Keratinocyte (primary cell): ENCODE results near the gene ELP4. TPM values are rescaled to one million over a fixed set of nuclear protein-coding genes. Genes with fewer than 3 reads are reported as not detected.

Experiments
- DNase-seq: peaks from one replicate; pipeline ENCODE4 v3.0.0-alpha.2; 2011; ENCODE audit warnings: low read depth, missing footprints, low spot score
- FAIRE-seq: peaks from 2 replicates; lab custom pipeline; 2011; peaks lifted over from hg19 to GRCh38; lab: Jason Lieb, UNC
- H2AFZ ChIP-seq: 2 replicates; pipeline ENCODE4 v1.6.0; 2012; ENCODE audit warnings: low read length, control low read depth, inconsistent platforms; ENCODE audit not compliant: control insufficient read depth
- H3K27ac ChIP-seq: 2 replicates; pipeline ENCODE4 v1.5.1; 2011; ENCODE audit warnings: low read length; ENCODE audit not compliant: control insufficient read depth, insufficient read depth
- H3K27me3 ChIP-seq: 3 replicates; pipeline ENCODE4 v1.6.0; 2011; ENCODE audit warnings: low read length; ENCODE audit not compliant: control insufficient read depth, insufficient read depth; ENCODE audit errors: extremely low read depth
- H3K36me3 ChIP-seq, 2 experiments: 2 replicates in 1 of 2; 3 replicates in 1 of 2; pipeline ENCODE4 v1.5.1; 2011; ENCODE audit warnings: low read length in 2 of 2, mild to moderate bottlenecking in 1 of 2; ENCODE audit not compliant: control insufficient read depth in 2 of 2, insufficient read depth in 2 of 2; ENCODE audit errors: extremely low read depth in 1 of 2
- H3K4me1 ChIP-seq: 3 replicates; pipeline ENCODE4 v1.5.1; 2011; ENCODE audit warnings: low read length; ENCODE audit not compliant: control insufficient read depth, insufficient read depth; ENCODE audit errors: extremely low read depth
- H3K4me2 ChIP-seq: 3 replicates; pipeline ENCODE4 v1.6.0; 2011; ENCODE audit warnings: low read depth, low read length; ENCODE audit not compliant: control insufficient read depth, insufficient read depth; ENCODE audit errors: extremely low read depth
- H3K4me3 ChIP-seq, 3 experiments: fragments of 200-600 bp in 1 of 3; sonication (generic) in 1 of 3; 2 replicates in 2 of 3; 3 replicates in 1 of 3; pipeline ENCODE4 v1.5.1; 2011 to 2016; ENCODE audit warnings: low read length in 3 of 3, mild to moderate bottlenecking in 3 of 3, control low read depth in 2 of 3, inconsistent platforms in 1 of 3, low read depth in 1 of 3, mixed read lengths in 1 of 3, mixed run types in 1 of 3, moderate library complexity in 1 of 3; ENCODE audit not compliant: control insufficient read depth in 2 of 3, insufficient read depth in 2 of 3; ENCODE audit errors: extremely low read depth in 1 of 3
- H3K79me2 ChIP-seq: 2 replicates; pipeline ENCODE4 v1.6.0; 2012; ENCODE audit warnings: low read length; ENCODE audit not compliant: control insufficient read depth, insufficient read depth
- H3K9ac ChIP-seq: 3 replicates; pipeline ENCODE4 v1.6.0; 2011; ENCODE audit warnings: low read length; ENCODE audit not compliant: control insufficient read depth, insufficient read depth; ENCODE audit errors: extremely low read depth
- H3K9me1 ChIP-seq: 3 replicates; pipeline ENCODE4 v1.6.0; 2011; ENCODE audit warnings: low read length; ENCODE audit not compliant: control insufficient read depth, insufficient read depth; ENCODE audit errors: extremely low read depth
- H3K9me3 ChIP-seq: 2 replicates; pipeline ENCODE4 v1.5.1; 2012; ENCODE audit warnings: low read depth, low read length; ENCODE audit not compliant: control insufficient read depth
- H4K20me1 ChIP-seq: 3 replicates; pipeline ENCODE4 v1.6.0; 2011; ENCODE audit warnings: low read length; ENCODE audit not compliant: control insufficient read depth, insufficient read depth; ENCODE audit errors: extremely low read depth
- EZH2 ChIP-seq: IDR thresholded peaks from one replicate; pipeline ENCODE4 v1.6.1; 2012; ENCODE audit warnings: inconsistent platforms, mild to moderate bottlenecking, low read length, moderate library complexity
- dilution Hi-C: fragments of 300-500 bp; cut with MboI; formaldehyde crosslinking; loops from one replicate; pipeline ENCODE4 v1.7.0; 2020; ENCODE audit warnings: low sequenced_read_pairs; ENCODE audit not compliant: extremely low pct_ligation_motif_present
- polyA plus RNA-seq, 5 experiments: library from polyadenylated mRNA; depleted of rRNA in 3 of 5; stranded (reverse) in 3 of 5; stranded (forward) in 1 of 5; unstranded in 1 of 5; fragments of >200 nt; gene quantifications; 1 replicate in 1 of 5; 2 replicates in 3 of 5; 3 replicates in 1 of 5; pipeline versions ENCODE4 v1.2.1 to v1.2.3, GENCODE V29; 2011 to 2012; ENCODE audit warnings: missing spikeins in 2 of 5, low read depth in 1 of 5, low replicate concordance in 1 of 5
- TF ChIP-seq, protein P1 (sequence below), 3 experiments: IDR thresholded peaks in 1 of 3; conservative IDR thresholded peaks in 1 of 3; optimal IDR thresholded peaks in 1 of 3; 2 replicates in 2 of 3; 3 replicates in 1 of 3; pipeline versions ENCODE3 to v1.5.1; 2011; ENCODE audit warnings: low read length in 3 of 3, mild to moderate bottlenecking in 3 of 3, moderate library complexity in 2 of 3, control low read depth in 1 of 3, inconsistent platforms in 1 of 3; ENCODE audit not compliant: insufficient read depth in 2 of 3; ENCODE audit errors: extremely low read depth in 1 of 3

ELP4 gene
- polyA plus RNA-seq, 1 donor (not counting 4 experiments of a cell fraction or from before 2014, with no cell fraction given) = 29.6 TPM

DNA sequence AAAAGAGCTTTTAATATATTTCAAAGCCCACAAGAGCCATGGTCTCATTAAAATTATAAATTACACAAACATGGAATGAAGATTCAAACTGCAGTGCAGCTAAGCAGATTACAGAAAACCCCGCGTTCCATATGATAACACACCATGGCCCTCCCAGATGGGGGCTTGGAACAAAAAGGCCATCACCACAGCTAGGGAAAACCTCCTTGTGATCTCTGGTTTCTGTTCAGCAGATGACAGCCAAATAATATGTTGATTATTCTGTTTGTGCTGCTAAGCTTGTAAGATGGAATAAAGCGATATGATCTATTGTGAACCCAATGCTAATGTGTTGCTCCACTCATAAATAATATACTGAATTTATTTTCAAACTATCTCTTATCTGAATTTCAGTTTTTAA lies 28.6 kb upstream of the ELP4 start:
- no peak for FAIRE-seq

DNA sequence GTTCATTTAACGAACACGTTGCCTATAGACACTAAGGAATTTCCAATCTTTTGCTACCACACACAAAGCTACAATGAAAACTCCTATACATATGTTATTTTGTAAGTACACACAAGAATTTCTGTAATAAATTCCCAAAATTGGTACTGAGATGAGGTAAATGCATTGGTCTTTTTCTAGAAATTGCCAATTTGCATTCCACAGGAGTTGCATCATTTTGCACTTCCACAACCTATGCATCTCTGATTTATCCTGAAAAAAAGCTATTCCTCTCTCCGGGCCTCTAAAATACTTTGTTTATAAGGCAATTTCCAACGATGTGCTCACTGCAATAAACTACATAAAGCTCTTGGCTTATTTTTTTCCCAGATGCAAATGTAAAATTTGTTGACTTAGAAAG lies 25.1 kb upstream of the ELP4 start:
- peaks cover 2% of the 10 kb centered on the region for H3K79me2 ChIP-seq
- no peak for FAIRE-seq
- no peaks in the 10 kb centered on the region for H3K9me3 ChIP-seq

More for the DNA sequence above, 28.6 kb upstream of the ELP4 start:
- H3K4me2 ChIP-seq = no peak overlapping the region
- H2AFZ ChIP-seq = no peak overlapping the region
- dilution Hi-C loops = no loop called here
- no peaks in the 10 kb centered on the region for H3K27me3 ChIP-seq
- no peak for DNase-seq
- H3K9me3 ChIP-seq = no peaks in the 10 kb centered on the region
- H3K27ac ChIP-seq = no peak overlapping the region
- H3K4me1 ChIP-seq = no peaks in the 10 kb centered on the region
- H3K9ac ChIP-seq = no peak overlapping the region
- no peaks in the 10 kb centered on the region for H3K36me3 ChIP-seq
- no peaks in the 10 kb centered on the region for H3K9me1 ChIP-seq
- H3K4me3 ChIP-seq = no peak overlapping the region
- TF ChIP-seq EZH2 = no peak
- TF ChIP-seq, protein P1, sequence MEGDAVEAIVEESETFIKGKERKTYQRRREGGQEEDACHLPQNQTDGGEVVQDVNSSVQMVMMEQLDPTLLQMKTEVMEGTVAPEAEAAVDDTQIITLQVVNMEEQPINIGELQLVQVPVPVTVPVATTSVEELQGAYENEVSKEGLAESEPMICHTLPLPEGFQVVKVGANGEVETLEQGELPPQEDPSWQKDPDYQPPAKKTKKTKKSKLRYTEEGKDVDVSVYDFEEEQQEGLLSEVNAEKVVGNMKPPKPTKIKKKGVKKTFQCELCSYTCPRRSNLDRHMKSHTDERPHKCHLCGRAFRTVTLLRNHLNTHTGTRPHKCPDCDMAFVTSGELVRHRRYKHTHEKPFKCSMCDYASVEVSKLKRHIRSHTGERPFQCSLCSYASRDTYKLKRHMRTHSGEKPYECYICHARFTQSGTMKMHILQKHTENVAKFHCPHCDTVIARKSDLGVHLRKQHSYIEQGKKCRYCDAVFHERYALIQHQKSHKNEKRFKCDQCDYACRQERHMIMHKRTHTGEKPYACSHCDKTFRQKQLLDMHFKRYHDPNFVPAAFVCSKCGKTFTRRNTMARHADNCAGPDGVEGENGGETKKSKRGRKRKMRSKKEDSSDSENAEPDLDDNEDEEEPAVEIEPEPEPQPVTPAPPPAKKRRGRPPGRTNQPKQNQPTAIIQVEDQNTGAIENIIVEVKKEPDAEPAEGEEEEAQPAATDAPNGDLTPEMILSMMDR (optimal IDR thresholded peaks at IDR 0.05 in 1 of 3, IDR thresholded peaks at IDR 0.05 in 1 of 3, conservative IDR thresholded peaks at IDR 0.05 in 1 of 3; ENCODE audit: extremely low read depth in 1 of 3, insufficient read depth in 2 of 3, low read length in 3 of 3) = no peak
- peaks cover 2% of the 10 kb centered on the region for H3K79me2 ChIP-seq
- H4K20me1 ChIP-seq = peaks cover 3% of the 10 kb centered on the region

More for the DNA sequence above, 25.1 kb upstream of the ELP4 start:
- no peak overlapping the region for H3K27ac ChIP-seq
- no peak overlapping the region for H3K9ac ChIP-seq
- no peak overlapping the region for H3K4me3 ChIP-seq
- no peaks in the 10 kb centered on the region for H4K20me1 ChIP-seq
- H3K36me3 ChIP-seq = no peaks in the 10 kb centered on the region
- no peak overlapping the region for H2AFZ ChIP-seq
- H3K4me1 ChIP-seq = no peaks in the 10 kb centered on the region
- no peak for DNase-seq
- no peaks in the 10 kb centered on the region for H3K9me1 ChIP-seq
- TF ChIP-seq EZH2 = no peak
- TF ChIP-seq, protein P1 (optimal IDR thresholded peaks at IDR 0.05 in 1 of 3, IDR thresholded peaks at IDR 0.05 in 1 of 3, conservative IDR thresholded peaks at IDR 0.05 in 1 of 3; ENCODE audit: extremely low read depth in 1 of 3, insufficient read depth in 2 of 3, low read length in 3 of 3) = no peak
- no peaks in the 10 kb centered on the region for H3K27me3 ChIP-seq
- dilution Hi-C loops = no loop called here
- no peak overlapping the region for H3K4me2 ChIP-seq
